ENCODE measurements around the gene CARD10.
A peak's percentile ranks its signal among the peaks of the same experiment; 100 is the strongest.

CARD10 gene

DNA sequence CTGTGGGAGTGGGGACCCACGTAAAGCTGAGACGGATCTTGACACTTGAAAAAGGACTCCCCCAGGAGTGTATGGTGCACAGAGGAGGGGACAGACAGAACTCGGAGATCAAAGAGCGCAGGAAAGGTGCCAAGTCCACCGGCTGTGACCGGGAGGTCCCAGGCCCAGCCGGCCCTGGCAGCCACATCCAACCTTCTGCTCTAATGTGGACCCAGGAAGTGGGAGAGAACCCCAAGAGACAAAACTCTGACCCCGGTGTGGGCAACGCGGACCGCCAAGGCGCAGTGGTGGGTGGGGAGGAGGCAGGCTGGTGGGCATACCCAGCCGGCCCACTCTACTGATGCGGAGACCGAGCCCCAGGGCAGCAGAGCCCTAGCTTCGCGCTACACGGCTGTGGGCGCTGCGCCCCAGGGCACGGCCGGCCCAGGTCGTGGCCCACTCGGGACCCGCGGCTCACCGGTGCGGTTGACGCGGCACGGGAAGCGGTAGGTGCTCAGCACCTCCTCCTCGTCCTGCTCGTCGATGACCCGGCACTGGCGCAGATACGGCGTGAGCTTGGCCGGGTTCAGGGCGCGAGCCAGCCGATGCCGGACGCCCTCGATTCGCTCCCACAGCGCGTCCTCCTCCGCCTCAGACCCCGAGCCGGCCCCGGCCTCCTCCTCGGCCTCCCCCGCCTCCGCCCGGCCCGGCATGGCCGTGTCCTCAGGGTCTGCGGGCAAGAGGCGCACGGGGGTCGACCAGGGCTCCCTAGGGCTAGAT is 527 bp downstream of the CARD10 start:
- H3K27ac ChIP-seq (ENCODE audit: low read length) = no peak overlapping the region
- peak overlapping the region; percentile 60; the same call in 1 of the 2 replicates for H3K4me3 ChIP-seq (ENCODE audit: low read length)
- H3K9me3 ChIP-seq (ENCODE audit: insufficient read depth, low read depth, low read length) = no peaks in the 10 kb centered on the region; the same call in 1 of the 2 replicates
- no peaks in the 10 kb centered on the region for H3K36me3 ChIP-seq (ENCODE audit: insufficient read depth, low read depth, low read length)
- H3K9ac ChIP-seq (ENCODE audit: low read depth, low read length) = no peak overlapping the region
- H3K27me3 ChIP-seq (ENCODE audit: insufficient read depth, low read length) = peaks cover 42% of the 10 kb centered on the region
- H3K4me1 ChIP-seq (ENCODE audit: insufficient read depth, low read length) = no peaks in the 10 kb centered on the region

DNA sequence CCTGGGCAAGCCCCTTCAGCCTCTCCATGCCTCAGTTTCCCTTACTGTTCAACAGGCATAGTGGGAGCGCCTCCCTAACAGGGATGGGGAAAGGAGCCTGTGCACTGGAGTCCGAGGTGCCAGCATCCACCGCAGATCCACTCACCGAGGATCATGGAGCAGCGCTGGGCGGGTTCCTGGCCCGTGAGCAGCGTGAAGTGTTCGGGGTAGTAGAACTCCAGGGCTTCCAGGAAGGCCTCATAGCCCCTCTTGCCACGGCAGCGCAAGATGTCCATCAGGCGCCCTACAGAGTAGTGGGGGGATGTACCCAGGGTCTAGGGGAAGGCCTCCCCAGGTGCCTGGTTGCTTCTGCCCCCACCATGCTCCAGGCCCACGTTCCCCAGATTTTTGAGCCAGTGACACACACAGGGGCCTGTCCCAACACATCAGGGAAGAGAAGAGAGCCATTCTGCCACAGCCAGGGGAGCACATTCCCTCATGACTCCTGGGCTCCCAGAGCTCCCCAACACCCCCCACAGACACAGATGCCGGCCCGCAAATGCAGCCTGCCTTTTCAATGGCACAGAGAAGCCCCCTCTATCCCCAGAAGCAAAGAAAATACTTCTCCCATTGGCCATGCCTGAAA is 1.3 kb downstream of the CARD10 start:
- Histone ChIP-seq H3K9me3 (ENCODE audit: insufficient read depth, low read depth, low read length) (no peaks in the 10 kb centered on the region; the same call in 1 of the 2 replicates), H3K27ac (ENCODE audit: low read length) (no peak overlapping the region), H3K9ac (ENCODE audit: low read depth, low read length) (no peak overlapping the region), H3K27me3 (ENCODE audit: insufficient read depth, low read length) (peaks cover 42% of the 10 kb centered on the region), H3K36me3 (ENCODE audit: insufficient read depth, low read depth, low read length) (no peaks in the 10 kb centered on the region), H3K4me1 (ENCODE audit: insufficient read depth, low read length) (no peaks in the 10 kb centered on the region), H3K4me3 (ENCODE audit: low read length) (peak overlapping the region; percentile 60; the same call in 1 of the 2 replicates)

DNA sequence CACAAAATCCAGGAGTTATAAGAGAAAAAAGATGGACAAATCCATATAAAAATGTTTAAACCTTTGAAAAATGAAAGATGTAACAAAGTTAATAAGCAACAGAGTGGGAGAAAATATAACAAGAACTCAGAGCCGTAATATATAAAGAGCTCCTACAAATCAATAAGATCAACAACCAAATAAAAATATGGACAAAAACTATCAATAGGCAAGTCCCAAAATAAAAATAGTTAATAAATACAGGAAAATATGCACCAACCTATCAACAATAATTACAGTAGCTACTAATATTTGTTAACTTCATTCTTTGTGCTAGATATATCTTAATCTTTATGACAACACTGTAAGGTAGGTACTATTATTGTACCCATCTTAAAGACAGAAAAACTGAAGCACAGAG is 2.8 kb downstream of the CARD10 start:
- no peak overlapping the region for H3K4me3 ChIP-seq (ENCODE audit: low read length)
- H3K4me1 ChIP-seq (ENCODE audit: insufficient read depth, low read length) = peaks cover 3% of the 10 kb centered on the region; the same call in 1 of the 2 replicates
- H3K27ac ChIP-seq (ENCODE audit: low read length) = no peak overlapping the region
- H3K9ac ChIP-seq (ENCODE audit: low read depth, low read length) = no peak overlapping the region
- H3K36me3 ChIP-seq (ENCODE audit: insufficient read depth, low read depth, low read length) = no peaks in the 10 kb centered on the region
- H3K9me3 ChIP-seq (ENCODE audit: insufficient read depth, low read depth, low read length) = no peaks in the 10 kb centered on the region; the same call in 1 of the 2 replicates
- H3K27me3 ChIP-seq (ENCODE audit: insufficient read depth, low read length) = peaks cover 37% of the 10 kb centered on the region

DNA sequence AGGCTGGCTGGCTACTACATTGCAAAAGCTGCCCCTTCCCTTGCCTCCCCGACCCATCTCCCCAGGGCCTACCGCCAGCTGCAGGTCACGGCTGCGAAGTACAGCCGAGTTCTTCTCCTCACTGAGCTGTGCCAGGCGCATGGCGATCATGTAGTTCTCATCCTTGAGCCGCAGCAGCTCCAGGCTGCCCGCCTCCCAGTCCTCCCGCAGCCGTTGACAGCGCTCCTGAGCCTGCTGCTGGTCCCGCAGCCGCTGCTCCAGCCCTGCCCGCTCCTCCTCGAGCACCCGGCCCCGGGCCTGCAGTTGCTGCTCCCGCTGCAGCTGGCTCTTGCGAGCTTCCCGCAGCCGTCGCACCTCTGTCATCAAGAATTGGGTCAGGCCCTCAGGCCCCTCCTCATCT is 3.3 kb downstream of the CARD10 start:
- no peak overlapping the region for H3K4me3 ChIP-seq (ENCODE audit: low read length)
- H3K4me1 ChIP-seq (ENCODE audit: insufficient read depth, low read length) = peaks cover 3% of the 10 kb centered on the region; the same call in 1 of the 2 replicates
- H3K36me3 ChIP-seq (ENCODE audit: insufficient read depth, low read depth, low read length) = no peaks in the 10 kb centered on the region
- H3K27me3 ChIP-seq (ENCODE audit: insufficient read depth, low read length) = peaks cover 32% of the 10 kb centered on the region
- no peaks in the 10 kb centered on the region; the same call in 1 of the 2 replicates for H3K9me3 ChIP-seq (ENCODE audit: insufficient read depth, low read depth, low read length)
- H3K9ac ChIP-seq (ENCODE audit: low read depth, low read length) = no peak overlapping the region
- H3K27ac ChIP-seq (ENCODE audit: low read length) = no peak overlapping the region

DNA sequence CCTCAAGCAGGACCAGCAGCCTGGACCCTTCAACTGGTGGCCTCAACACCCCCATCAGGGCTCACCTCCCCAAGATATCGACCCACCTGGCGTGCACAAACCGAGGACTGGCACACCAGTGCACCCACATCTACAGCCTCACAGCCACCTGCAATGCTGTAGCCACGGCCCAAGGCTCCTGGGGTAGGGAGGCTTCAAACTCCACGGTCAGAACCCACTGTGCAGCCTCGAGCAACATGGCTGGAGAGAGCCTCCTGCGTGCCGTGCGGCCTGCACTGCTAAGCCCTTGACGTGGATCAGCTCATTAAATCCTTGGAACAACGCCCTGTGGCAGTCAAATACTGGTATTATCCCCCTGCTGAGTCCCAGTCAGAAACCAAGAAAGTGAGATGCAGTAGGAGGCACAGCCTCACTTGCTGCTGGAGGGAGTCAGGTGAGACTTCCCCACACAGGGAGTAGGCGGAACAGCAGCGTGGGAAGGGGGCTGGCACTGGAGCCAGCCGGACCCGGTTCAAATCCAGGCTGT is 4.6 kb downstream of the CARD10 start:
- no peak overlapping the region for H3K27ac ChIP-seq (ENCODE audit: low read length)
- peaks cover 19% of the 10 kb centered on the region for H3K27me3 ChIP-seq (ENCODE audit: insufficient read depth, low read length)
- no peak overlapping the region for H3K4me3 ChIP-seq (ENCODE audit: low read length)
- no peak overlapping the region for H3K9ac ChIP-seq (ENCODE audit: low read depth, low read length)
- H3K9me3 ChIP-seq (ENCODE audit: insufficient read depth, low read depth, low read length) = no peaks in the 10 kb centered on the region; the same call in 1 of the 2 replicates
- H3K36me3 ChIP-seq (ENCODE audit: insufficient read depth, low read depth, low read length) = no peaks in the 10 kb centered on the region
- H3K4me1 ChIP-seq (ENCODE audit: insufficient read depth, low read length) = peaks cover 3% of the 10 kb centered on the region; the same call in 1 of the 2 replicates

DNA sequence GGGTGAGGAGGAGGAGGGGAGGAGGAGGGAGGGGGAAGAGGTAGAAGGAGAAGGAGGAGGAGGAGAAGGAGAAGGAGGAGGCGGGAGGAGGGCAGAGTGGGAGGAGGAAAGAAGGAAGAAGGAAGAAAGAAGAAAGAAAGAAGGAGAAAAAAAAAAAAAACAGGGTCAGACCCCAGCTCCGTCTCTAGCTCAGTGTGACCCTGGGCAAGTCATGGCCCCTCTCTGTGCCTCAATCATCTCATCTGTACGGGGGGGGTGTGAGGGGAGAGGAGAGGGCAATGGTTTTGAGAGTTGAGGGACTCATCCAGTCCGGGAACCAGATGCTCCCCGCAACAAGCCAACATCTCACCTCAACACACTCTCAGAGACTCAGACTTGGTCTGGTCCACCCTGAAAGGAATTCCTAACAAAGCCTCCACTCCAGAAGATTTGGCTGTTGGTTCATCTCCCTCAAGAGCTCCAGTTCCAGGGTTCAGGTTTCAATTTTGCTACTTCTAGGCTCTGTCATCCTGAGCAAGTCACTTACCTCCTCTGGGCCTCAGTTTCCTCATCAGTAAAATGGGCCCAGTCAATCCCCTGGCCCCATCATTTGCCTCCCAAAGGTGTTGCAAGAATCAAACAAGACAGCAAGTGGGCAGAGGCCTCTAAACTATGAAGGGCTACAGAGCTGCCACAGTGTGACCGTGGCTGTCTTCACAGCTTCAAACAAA is 7.7 kb downstream of the CARD10 start:
- H3K9me3 ChIP-seq (ENCODE audit: insufficient read depth, low read depth, low read length) = no peaks in the 10 kb centered on the region; the same call in 1 of the 2 replicates
- no peak overlapping the region for H3K4me3 ChIP-seq (ENCODE audit: low read length)
- H3K9ac ChIP-seq (ENCODE audit: low read depth, low read length) = no peak overlapping the region; the same call in 1 of the 2 replicates
- no peak overlapping the region for H3K27ac ChIP-seq (ENCODE audit: low read length)
- H3K4me1 ChIP-seq (ENCODE audit: insufficient read depth, low read length) = peaks cover 3% of the 10 kb centered on the region; the same call in 1 of the 2 replicates
- H3K36me3 ChIP-seq (ENCODE audit: insufficient read depth, low read depth, low read length) = no peaks in the 10 kb centered on the region
- no peaks in the 10 kb centered on the region for H3K27me3 ChIP-seq (ENCODE audit: insufficient read depth, low read length)

DNA sequence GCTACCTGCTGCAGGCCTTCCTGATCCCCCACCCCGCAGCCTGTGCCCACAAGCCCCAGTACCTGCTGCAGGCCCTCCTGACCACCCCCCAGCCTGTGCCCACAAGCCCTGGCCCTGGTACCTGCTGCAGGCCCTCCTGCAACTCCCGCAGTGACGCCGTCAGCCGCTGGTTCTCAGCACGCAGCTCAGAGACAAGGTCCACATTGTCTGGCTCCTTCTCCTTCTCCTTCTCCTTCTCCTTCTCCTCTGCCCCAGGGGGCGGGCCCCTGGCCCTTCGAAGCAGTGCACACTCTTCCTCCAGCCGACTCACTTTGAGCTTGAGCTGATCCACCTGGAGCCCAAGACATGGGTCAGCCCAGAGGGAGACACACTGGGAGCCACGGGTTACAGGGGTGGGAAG is 9.1 kb downstream of the CARD10 start:
- Histone ChIP-seq H3K36me3 (ENCODE audit: insufficient read depth, low read depth, low read length) (no peaks in the 10 kb centered on the region), H3K9me3 (ENCODE audit: insufficient read depth, low read depth, low read length) (no peaks in the 10 kb centered on the region), H3K9ac (ENCODE audit: low read depth, low read length) (no peak overlapping the region), H3K27ac (ENCODE audit: low read length) (no peak overlapping the region), H3K4me3 (ENCODE audit: low read length) (no peak overlapping the region), H3K4me1 (ENCODE audit: insufficient read depth, low read length) (peaks cover 3% of the 10 kb centered on the region; the same call in 1 of the 2 replicates), H3K27me3 (ENCODE audit: insufficient read depth, low read length) (no peaks in the 10 kb centered on the region)

DNA sequence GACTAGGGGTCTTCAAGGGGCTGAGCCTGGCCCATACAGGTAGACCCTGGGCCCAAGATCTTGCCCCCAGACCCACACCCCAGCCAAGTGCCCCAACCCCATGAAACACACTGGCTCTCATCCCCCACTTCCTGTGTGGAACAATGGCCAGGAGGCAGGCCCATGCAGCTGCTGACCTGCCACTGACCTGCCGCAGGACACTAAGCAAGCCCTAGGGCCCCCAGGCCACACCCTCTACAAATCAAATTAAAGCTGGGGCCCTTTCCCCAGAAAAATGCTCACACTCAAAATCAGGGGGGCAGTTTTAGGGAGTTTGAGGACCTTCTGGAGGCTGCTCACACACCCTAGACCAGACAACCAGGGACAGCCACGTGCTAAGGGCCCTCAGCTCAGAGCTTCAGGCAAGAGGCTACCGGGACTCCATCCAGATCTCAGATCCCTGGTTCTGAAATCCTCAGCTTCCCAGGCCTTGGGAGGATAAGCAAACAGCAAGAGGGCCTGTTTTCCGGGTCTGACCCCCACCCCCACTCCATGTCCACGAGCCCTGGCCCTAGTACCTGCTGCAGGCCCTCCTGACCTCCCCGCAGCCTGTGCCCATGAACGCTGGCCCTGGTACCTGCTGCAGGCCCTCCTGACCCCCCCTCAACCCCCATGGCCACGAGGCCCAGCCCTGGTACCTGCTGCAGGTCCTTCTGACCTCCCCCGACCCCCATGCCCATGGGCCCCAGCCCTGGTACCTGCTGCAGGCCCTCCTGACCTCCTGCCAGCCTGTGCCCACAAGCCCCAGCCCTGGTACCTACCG is 10.0 kb downstream of the CARD10 start:
- H3K9ac ChIP-seq (ENCODE audit: low read depth, low read length) = no peak overlapping the region
- no peaks in the 10 kb centered on the region for H3K36me3 ChIP-seq (ENCODE audit: insufficient read depth, low read depth, low read length)
- H3K4me3 ChIP-seq (ENCODE audit: low read length) = no peak overlapping the region
- H3K27ac ChIP-seq (ENCODE audit: low read length) = no peak overlapping the region
- no peaks in the 10 kb centered on the region for H3K27me3 ChIP-seq (ENCODE audit: insufficient read depth, low read length)
- H3K4me1 ChIP-seq (ENCODE audit: insufficient read depth, low read length) = peaks cover 3% of the 10 kb centered on the region; the same call in 1 of the 2 replicates
- H3K9me3 ChIP-seq (ENCODE audit: insufficient read depth, low read depth, low read length) = no peaks in the 10 kb centered on the region

DNA sequence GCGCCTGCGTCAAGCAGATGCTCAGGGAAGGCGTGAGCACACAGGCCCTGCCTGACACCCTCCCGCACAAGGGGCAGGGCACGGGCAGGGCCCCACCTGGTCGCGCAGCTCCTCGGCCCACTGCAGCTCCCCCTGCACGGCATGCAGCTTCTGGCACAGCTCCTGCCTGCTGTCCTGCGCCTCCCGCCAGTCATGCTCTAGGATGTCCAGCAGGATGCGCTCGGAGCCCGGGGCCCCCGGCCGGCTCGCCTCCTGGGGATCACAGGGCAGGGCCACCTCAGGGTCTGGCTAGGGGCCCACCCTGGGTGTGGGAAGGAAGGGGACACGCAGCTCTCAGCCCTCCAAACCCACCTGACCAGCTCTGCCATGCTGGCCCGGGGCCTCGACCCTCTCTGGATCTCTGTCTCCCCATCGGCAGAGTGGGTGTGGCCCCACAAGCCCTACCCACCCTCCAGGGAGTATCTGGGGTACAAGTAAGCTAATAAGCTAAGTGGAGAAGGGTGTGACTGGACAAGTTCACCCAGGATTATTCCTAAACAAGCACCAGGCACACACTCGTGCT is 10.7 kb downstream of the CARD10 start:
- Histone ChIP-seq H3K27ac (ENCODE audit: low read length) (no peak overlapping the region), H3K4me3 (ENCODE audit: low read length) (no peak overlapping the region)

DNA sequence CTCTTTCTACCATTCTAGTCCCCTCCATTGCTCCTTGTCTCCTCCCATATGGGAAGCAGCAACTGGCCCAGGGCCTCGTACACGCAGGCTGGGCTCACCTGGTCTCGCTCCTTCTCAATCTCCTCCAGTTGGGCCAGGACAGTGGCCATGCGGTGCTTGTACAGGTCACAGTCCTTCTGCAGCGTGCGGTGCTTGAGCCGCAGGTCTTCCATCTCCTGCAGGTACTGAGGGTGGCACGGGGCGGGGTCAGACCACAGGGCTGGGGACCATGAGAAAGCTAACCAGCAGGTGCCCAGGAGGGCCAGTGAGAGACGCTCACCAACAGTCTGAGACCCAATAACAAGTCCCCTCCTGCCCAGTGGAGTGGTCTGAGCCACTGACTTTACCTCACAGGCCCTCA is 11.5 kb downstream of the CARD10 start:
- H3K9ac ChIP-seq (ENCODE audit: low read depth, low read length) = no peak overlapping the region
- H3K27me3 ChIP-seq (ENCODE audit: insufficient read depth, low read length) = no peaks in the 10 kb centered on the region
- no peak overlapping the region for H3K27ac ChIP-seq (ENCODE audit: low read length)
- no peaks in the 10 kb centered on the region for H3K9me3 ChIP-seq (ENCODE audit: insufficient read depth, low read depth, low read length)
- peaks cover 3% of the 10 kb centered on the region; the same call in 1 of the 2 replicates for H3K4me1 ChIP-seq (ENCODE audit: insufficient read depth, low read length)
- H3K4me3 ChIP-seq (ENCODE audit: low read length) = no peak overlapping the region
- no peaks in the 10 kb centered on the region for H3K36me3 ChIP-seq (ENCODE audit: insufficient read depth, low read depth, low read length)

More for the DNA sequence above, 10.7 kb downstream of the CARD10 start:
- peaks cover 3% of the 10 kb centered on the region; the same call in 1 of the 2 replicates for H3K4me1 ChIP-seq (ENCODE audit: insufficient read depth, low read length)
- H3K9me3 ChIP-seq (ENCODE audit: insufficient read depth, low read depth, low read length) = no peaks in the 10 kb centered on the region
- H3K9ac ChIP-seq (ENCODE audit: low read depth, low read length) = no peak overlapping the region
- H3K36me3 ChIP-seq (ENCODE audit: insufficient read depth, low read depth, low read length) = no peaks in the 10 kb centered on the region
- no peaks in the 10 kb centered on the region for H3K27me3 ChIP-seq (ENCODE audit: insufficient read depth, low read length)
